ENCODE results near the gene MVD. TPM values are rescaled to one million over a fixed set of nuclear protein-coding genes. Genes with fewer than 3 reads are reported as not detected.
"Not testable (repeated sequence)": the region's sequence is repeated elsewhere in the genome, so short reads cannot be mapped to it uniquely, and the experiment has no call there.

MVD gene
- total RNA-seq, 4 donors from 2014 or later, result 10.9 to 27.5 (median 16.3) TPM

DNA sequence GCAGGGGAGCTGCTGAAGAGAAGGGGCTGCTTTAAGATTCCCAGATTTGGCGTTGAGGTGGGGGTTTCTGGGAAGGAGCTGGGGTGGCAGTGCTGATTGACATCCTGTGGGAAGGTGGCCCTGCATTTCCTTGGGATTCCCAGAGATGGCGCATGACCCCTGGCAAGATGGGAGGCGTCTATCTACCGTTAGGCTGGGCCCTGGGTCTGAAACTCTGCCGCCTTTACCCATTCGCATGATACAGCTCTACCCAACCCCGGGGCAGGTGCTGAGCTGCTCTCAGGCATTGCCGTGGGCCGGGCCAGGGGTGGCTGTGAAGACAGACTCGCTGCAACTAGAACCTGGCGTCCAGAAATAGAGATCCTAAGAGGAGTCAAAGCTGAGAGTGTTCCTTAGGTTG, 9.9 kb upstream of the MVD start:
- no peak for ATAC-seq (ENCODE audit: low FRiP score)
- TF ChIP-seq, protein P1, sequence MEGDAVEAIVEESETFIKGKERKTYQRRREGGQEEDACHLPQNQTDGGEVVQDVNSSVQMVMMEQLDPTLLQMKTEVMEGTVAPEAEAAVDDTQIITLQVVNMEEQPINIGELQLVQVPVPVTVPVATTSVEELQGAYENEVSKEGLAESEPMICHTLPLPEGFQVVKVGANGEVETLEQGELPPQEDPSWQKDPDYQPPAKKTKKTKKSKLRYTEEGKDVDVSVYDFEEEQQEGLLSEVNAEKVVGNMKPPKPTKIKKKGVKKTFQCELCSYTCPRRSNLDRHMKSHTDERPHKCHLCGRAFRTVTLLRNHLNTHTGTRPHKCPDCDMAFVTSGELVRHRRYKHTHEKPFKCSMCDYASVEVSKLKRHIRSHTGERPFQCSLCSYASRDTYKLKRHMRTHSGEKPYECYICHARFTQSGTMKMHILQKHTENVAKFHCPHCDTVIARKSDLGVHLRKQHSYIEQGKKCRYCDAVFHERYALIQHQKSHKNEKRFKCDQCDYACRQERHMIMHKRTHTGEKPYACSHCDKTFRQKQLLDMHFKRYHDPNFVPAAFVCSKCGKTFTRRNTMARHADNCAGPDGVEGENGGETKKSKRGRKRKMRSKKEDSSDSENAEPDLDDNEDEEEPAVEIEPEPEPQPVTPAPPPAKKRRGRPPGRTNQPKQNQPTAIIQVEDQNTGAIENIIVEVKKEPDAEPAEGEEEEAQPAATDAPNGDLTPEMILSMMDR (IDR thresholded peaks at IDR 0.05), result no peak
- DNase-seq (ENCODE audit: low spot score), result no peak

DNA sequence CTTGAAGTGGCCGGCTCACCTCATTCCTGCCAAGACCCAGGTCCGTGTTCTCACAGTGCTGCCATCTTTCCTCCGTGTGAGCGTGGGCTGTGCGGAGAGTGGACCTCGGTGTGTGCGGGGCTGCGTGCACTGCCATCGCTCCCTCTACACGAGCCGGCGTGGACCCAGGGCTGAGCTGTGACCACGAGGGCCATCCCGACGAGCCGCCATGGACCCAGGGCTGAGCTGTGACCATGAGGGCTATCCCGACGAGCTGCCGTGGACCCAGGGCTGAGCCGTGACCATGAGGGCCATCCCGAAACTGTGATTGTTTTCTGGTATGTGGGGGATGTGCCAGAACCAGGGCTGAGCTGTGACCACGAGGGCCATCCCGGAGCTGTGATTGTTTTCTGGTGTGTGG, 8.9 kb upstream of the MVD start:
- no peak for ATAC-seq (ENCODE audit: low FRiP score)
- TF ChIP-seq, protein P1 (IDR thresholded peaks at IDR 0.05), result no peak

DNA sequence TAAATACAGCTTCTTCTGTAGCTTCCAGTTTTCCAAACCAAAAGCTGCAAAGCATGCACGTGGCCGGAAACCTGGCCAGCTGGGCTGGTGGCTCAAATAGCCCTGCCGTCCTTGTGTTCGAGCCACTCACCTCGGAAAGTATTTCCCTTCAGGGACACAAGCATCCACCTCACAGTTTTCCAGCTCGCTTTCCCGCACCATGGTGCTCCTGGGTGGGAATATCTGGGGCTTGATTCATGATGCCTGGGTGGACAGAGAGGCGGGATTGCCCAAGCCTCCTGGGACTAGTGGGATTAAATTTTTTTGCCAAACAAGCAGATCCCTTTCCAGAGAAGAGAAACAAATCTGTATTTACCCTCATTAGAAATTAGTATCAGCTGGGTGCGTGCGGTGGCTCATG, 7.1 kb upstream of the MVD start:
- no peak for ATAC-seq (ENCODE audit: low FRiP score)
- no peak for DNase-seq (ENCODE audit: low spot score)
- TF ChIP-seq, protein P1 (IDR thresholded peaks at IDR 0.05), result no peak

More for the DNA sequence above, 8.9 kb upstream of the MVD start:
- no peak for DNase-seq (ENCODE audit: low spot score)

DNA sequence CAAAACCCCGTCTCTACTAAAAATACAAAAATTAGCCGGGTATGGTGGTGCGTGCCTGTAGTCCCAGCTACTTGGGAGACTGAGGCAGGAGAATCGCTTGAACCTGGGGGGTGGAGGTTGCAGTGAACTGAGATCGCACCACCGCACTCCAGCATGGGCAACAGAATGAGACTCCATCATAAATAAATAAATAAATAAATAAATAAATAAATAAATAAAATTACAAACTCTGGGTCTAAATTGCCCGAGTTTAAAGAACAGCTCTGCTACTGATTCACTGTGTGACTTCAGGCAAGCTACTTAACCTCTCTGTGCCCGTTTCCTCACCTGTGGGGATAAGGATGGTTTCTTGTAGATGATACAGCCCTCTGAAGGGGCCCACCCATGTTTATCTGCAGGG, 6.6 kb upstream of the MVD start:
- DNase-seq (ENCODE audit: low spot score); ATAC-seq (ENCODE audit: low FRiP score): not testable (repeated sequence)

DNA sequence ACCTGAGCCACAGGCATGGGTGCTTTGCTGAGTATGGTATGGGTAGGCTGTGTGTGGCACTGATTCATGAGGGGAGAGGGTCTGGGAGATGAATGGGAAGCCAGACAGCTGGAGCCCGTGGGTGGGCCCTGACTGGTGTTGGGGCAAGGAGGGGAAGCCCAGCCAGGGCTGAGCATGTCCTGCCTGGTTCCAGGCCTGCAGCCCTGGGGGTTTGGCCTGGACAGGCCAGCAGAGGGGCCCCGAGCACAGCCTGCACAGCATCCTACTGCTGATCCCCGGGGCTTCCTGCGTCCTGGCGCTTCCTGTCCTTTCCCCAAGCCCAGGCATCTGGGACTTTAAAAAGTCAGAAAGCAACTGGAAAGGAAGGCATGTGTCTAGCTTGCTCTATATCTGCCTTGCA, 4.6 kb upstream of the MVD start:
- DNase-seq (ENCODE audit: low spot score), result no peak
- no peak for ATAC-seq (ENCODE audit: low FRiP score)
- TF ChIP-seq, protein P1 (IDR thresholded peaks at IDR 0.05), result no peak

DNA sequence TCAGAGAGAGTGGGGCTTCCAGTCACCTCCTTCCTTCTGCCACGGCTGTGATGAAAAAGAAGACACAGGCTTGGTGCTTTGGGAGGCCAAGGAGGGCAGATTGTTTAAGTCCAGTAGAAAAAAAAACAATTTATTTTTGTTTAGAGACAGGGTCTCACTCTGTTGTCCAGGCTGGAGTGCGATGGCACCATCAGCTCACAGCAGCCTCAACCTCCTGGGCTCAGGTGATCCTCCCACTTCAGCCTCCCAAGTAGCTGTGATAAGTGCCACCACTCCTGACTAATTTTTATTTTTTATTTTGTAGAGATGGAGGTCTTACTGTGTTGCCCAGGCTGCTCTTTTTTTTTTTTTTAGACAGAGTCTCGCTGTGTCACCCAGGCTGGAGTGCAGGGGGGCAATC, 2.7 kb upstream of the MVD start:
- DNase-seq (ENCODE audit: low spot score), result no peak
- no peak for ATAC-seq (ENCODE audit: low FRiP score)
- TF ChIP-seq, protein P1 (IDR thresholded peaks at IDR 0.05), result no peak

DNA sequence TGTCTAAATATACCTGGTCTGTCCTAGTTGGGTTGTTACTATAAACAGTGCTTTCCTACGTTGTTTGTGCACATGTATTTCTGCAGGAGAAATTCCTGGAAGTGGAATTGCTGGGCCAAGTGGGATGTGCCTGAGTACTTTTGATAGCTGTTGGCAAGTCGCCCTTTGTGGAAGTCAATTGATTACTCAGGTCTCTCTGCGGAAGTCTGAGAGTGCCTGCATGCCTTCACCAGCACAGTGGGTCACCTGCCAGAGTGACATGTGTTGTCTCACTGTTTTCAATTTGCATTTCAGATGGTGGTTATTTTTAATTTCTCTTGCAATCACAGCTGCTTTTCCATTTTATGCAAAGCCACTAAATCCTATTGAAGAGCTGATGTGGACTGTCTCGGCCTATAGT, 2.3 kb upstream of the MVD start:
- TF ChIP-seq, protein P1 (IDR thresholded peaks at IDR 0.05), result no peak
- ATAC-seq (ENCODE audit: low FRiP score) (no peak), DNase-seq (ENCODE audit: low spot score) (no peak)
